ENCODE measurements around the gene BMS1. TPM values are rescaled to one million over a fixed set of nuclear protein-coding genes. Genes with fewer than 3 reads are reported as not detected.

BMS1 gene
- polyA plus RNA-seq, 1 of the 3 experiments (the other 2 are of a cell fraction), result 4.9 TPM

GRCh38 chr10:42879380-42880254, 97.0 kb downstream of the BMS1 start:
- Histone ChIP-seq H3K9ac (no peak overlapping the region), H3K4me1 (ENCODE audit: control insufficient read depth in 1 of 2, insufficient read depth in 2 of 2, low read depth in 1 of 2, low read length in 1 of 2) (peaks cover 0 to 44% of the 10 kb centered on the region in 2 experiments; a peak in 2 of 4 replicates), H3K79me2 (ENCODE audit: insufficient read depth) (no peaks in the 10 kb centered on the region), H3K27ac (ENCODE audit: low read depth in 2 of 2, low read length in 1 of 2) (no peak overlapping the region), H3K4me3 (ENCODE audit: low read depth in 2 of 2, low read length in 1 of 2) (no peak overlapping the region), H4K20me1 (ENCODE audit: insufficient read depth) (no peaks in the 10 kb centered on the region), H2AFZ (ENCODE audit: low read depth) (no peak overlapping the region), H3K9me2 (no peaks in the 10 kb centered on the region), H3K4me2 (no peak overlapping the region), H3K36me3 (replicated peaks in 1 of 2; ENCODE audit: control insufficient read depth in 1 of 2, insufficient read depth in 2 of 2, low read length in 1 of 2) (no peaks in the 10 kb centered on the region), H3F3A (replicated peaks; ENCODE audit: insufficient read depth) (no peaks in the 10 kb centered on the region), H3K27me3 (ENCODE audit: insufficient read depth) (no peaks in the 10 kb centered on the region), H3K9me3 (no peaks in the 10 kb centered on the region)
- TF ChIP-seq MXI1 (IDR thresholded peaks at IDR 0.05; ENCODE audit: low read depth, low read length) (no peak), JUND (IDR thresholded peaks at IDR 0.05) (no peak), USF2 (IDR thresholded peaks at IDR 0.05; ENCODE audit: borderline replicate concordance, low read depth, low read length) (no peak), RFX5 (IDR thresholded peaks at IDR 0.05; ENCODE audit: low read length) (no peak), FOXJ3 (CRISPR knock-in tag; IDR thresholded peaks at IDR 0.05) (no peak), RCOR1 (IDR thresholded peaks at IDR 0.05; ENCODE audit: low read length) (no peak), YY1 (IDR thresholded peaks at IDR 0.05; ENCODE audit: low read depth) (no peak), GATA2 (CRISPR knock-in tag; IDR thresholded peaks at IDR 0.05) (no peak), RAD21 (IDR thresholded peaks at IDR 0.05; ENCODE audit: low read length) (no peak), RXRA (IDR thresholded peaks at IDR 0.05; ENCODE audit: borderline replicate concordance, low read depth) (no peak), ELF1 (IDR thresholded peaks at IDR 0.05) (no peak), FOXM1 (IDR thresholded peaks at IDR 0.05; ENCODE audit: low read depth) (no peak), MEF2A (IDR thresholded peaks at IDR 0.05; ENCODE audit: borderline replicate concordance, low read depth) (no peak), USF1 (IDR thresholded peaks at IDR 0.05; ENCODE audit: borderline replicate concordance, low read depth) (no peak), IRF3 (IDR thresholded peaks at IDR 0.05; ENCODE audit: low read depth, low read length) (no peak)
- ChIA-PET CTCF (interaction anchor here (1.4 kb wide), 1 partner anchor 196 kb away, joined by 3 read pairs; no protein-coding TSS in a partner anchor), POLR2A (no interaction called here)
- no peak for DNase-seq
- 67% methylated on average over 24 of the region's 30 CpGs for WGBS (ENCODE audit: low lambda C conversion rate)

- TF ChIP-seq NRF1 (IDR thresholded peaks at IDR 0.05; ENCODE audit: low read depth, low read length), result no peak
- no peak for TF ChIP-seq POLR2AphosphoS5 (IDR thresholded peaks at IDR 0.05; ENCODE audit: low read depth, low read length)
- no peak for TF ChIP-seq MXI1 (IDR thresholded peaks at IDR 0.05; ENCODE audit: low read depth, low read length)
- no peak for TF ChIP-seq SMC3 (IDR thresholded peaks at IDR 0.05; ENCODE audit: low read depth, low read length)
- no peak overlapping the region for H3K27ac ChIP-seq (ENCODE audit: low read depth in 2 of 2, low read length in 1 of 2)
- no peaks in the 10 kb centered on the region for H3K9me2 ChIP-seq
- no peak for DNase-seq
- ChIA-PET POLR2A (no interaction called here), CTCF (no interaction called here)
- H3K9ac ChIP-seq, result no peak overlapping the region
- no peaks in the 10 kb centered on the region for H3K79me2 ChIP-seq (ENCODE audit: insufficient read depth)
- no peaks in the 10 kb centered on the region for H3K9me3 ChIP-seq
- no peak overlapping the region for H2AFZ ChIP-seq (ENCODE audit: low read depth)
- no peaks in the 10 kb centered on the region for H3K36me3 ChIP-seq (replicated peaks in 1 of 2; ENCODE audit: control insufficient read depth in 1 of 2, insufficient read depth in 2 of 2, low read length in 1 of 2)
- no peak overlapping the region for H3K4me3 ChIP-seq (ENCODE audit: low read depth in 2 of 2, low read length in 1 of 2)
- no peaks in the 10 kb centered on the region for H4K20me1 ChIP-seq (ENCODE audit: insufficient read depth)
- no peaks in the 10 kb centered on the region for H3F3A ChIP-seq (replicated peaks; ENCODE audit: insufficient read depth)
- no peak overlapping the region for H3K4me2 ChIP-seq
- no peaks in the 10 kb centered on the region for H3K27me3 ChIP-seq (ENCODE audit: insufficient read depth)
- WGBS (ENCODE audit: low lambda C conversion rate), result 86% methylated on average over 16 of the region's 16 CpGs
- peaks cover 0 to 38% of the 10 kb centered on the region in 2 experiments; a peak in 2 of 4 replicates for H3K4me1 ChIP-seq (ENCODE audit: control insufficient read depth in 1 of 2, insufficient read depth in 2 of 2, low read depth in 1 of 2, low read length in 1 of 2)
Measured at GRCh38 chr10:42880255-42880620, 97.6 kb downstream of the BMS1 start.
